GM23338 (cell line): ENCODE results near the gene FAM13A. TPM values are rescaled to one million over a fixed set of nuclear protein-coding genes. Genes with fewer than 3 reads are reported as not detected.

Experiments
- ATAC-seq: fragments of 200-7000 bp; cut with Tn5 transposase; 3 replicates; pipeline ENCODE4 v1.9.1; 2020
- DNase-seq: peaks from one replicate; pipeline ENCODE4 v3.0.0-alpha.2; 2015; ENCODE audit warnings: low spot score
- H2AFZ ChIP-seq: fragments of 200-600 bp; sonication (generic); 2 replicates; pipeline ENCODE4 v1.8.0; 2016; ENCODE audit warnings: antibody characterized with exemption, mild to moderate bottlenecking, moderate library complexity
- H3F3A ChIP-seq: fragments of 200-600 bp; sonication (generic); replicated peaks from 2 replicates; pipeline ENCODE4 v1.8.0; 2017; ENCODE audit warnings: antibody characterized with exemption, mixed run types, low read depth
- H3K27ac ChIP-seq: fragments of 200-600 bp; sonication (generic); 2 replicates; pipeline ENCODE4 v1.6.1; 2016; ENCODE audit warnings: low read depth
- H3K27me3 ChIP-seq: fragments of 200-600 bp; sonication (generic); 2 replicates; pipeline ENCODE4 v1.8.0; 2016; ENCODE audit warnings: mild to moderate bottlenecking, mixed run types, moderate library complexity; ENCODE audit not compliant: insufficient read depth
- H3K36me3 ChIP-seq: fragments of 200-600 bp; sonication (generic); 2 replicates; pipeline ENCODE4 v1.8.0; 2016; ENCODE audit warnings: mild to moderate bottlenecking; ENCODE audit not compliant: insufficient read depth
- H3K4me1 ChIP-seq: fragments of 200-600 bp; sonication (generic); 2 replicates; pipeline ENCODE4 v1.8.0; 2016; ENCODE audit warnings: mild to moderate bottlenecking, moderate library complexity; ENCODE audit not compliant: insufficient read depth
- H3K4me2 ChIP-seq: fragments of 200-600 bp; sonication (generic); 2 replicates; pipeline ENCODE4 v1.7.1; 2017; ENCODE audit warnings: mixed run types
- H3K4me3 ChIP-seq: fragments of 200-600 bp; sonication (generic); 2 replicates; pipeline ENCODE4 v1.6.1; 2016; ENCODE audit warnings: mixed run types
- H3K79me2 ChIP-seq: fragments of 200-600 bp; sonication (generic); replicated peaks from 2 replicates; pipeline ENCODE4 v1.8.0; 2017; ENCODE audit warnings: mild to moderate bottlenecking; ENCODE audit not compliant: insufficient read depth
- H3K9me2 ChIP-seq: fragments of 200-600 bp; sonication (generic); 2 replicates; pipeline ENCODE4 v1.8.0; 2017; ENCODE audit not compliant: insufficient read depth
- H4K20me1 ChIP-seq: fragments of 200-600 bp; sonication (generic); replicated peaks from 2 replicates; pipeline ENCODE4 v1.8.0; 2017; ENCODE audit warnings: mild to moderate bottlenecking; ENCODE audit not compliant: insufficient read depth
- H3K27ac Mint-ChIP-seq: 2 replicates; pipeline ENCODE4 v1.8.0; 2020; ENCODE audit warnings: inconsistent platforms, mild to moderate bottlenecking, moderate library complexity, mixed read lengths
- H3K27me3 Mint-ChIP-seq: 3 replicates; pipeline ENCODE4 v1.8.0; 2022; ENCODE audit warnings: low read depth, mild to moderate bottlenecking, moderate library complexity, mixed read lengths, inconsistent platforms; ENCODE audit not compliant: insufficient read depth, poor library complexity
- H3K36me3 Mint-ChIP-seq: 3 replicates; pipeline ENCODE4 v1.8.0; 2021; ENCODE audit warnings: low read depth, mild to moderate bottlenecking, inconsistent platforms, moderate library complexity, mixed read lengths
- H3K4me1 Mint-ChIP-seq: 3 replicates; pipeline ENCODE4 v1.8.0; 2020; ENCODE audit warnings: mild to moderate bottlenecking, inconsistent platforms, mixed read lengths
- H3K4me3 Mint-ChIP-seq: 3 replicates; pipeline ENCODE4 v1.8.0; 2021; ENCODE audit warnings: moderate library complexity, mild to moderate bottlenecking, inconsistent platforms, mixed read lengths
- H3K9me3 Mint-ChIP-seq: 3 replicates; pipeline ENCODE4 v1.8.0; 2020; ENCODE audit warnings: moderate library complexity, mild to moderate bottlenecking, inconsistent platforms, mixed read lengths
- CREB1 ChIP-seq: fragments of 250-450 bp; sonication (Bioruptor Pico); IDR thresholded peaks from 2 replicates; pipeline ENCODE4 v1.5.0; 2020; ENCODE audit warnings: low read depth, mild to moderate bottlenecking, moderate library complexity
- ETS1 ChIP-seq: IDR thresholded peaks from 2 replicates; pipeline ENCODE4 v1.6.1; 2016; ENCODE audit warnings: antibody characterized with exemption
- EZH2 ChIP-seq: fragments of 200-600 bp; sonication (generic); IDR thresholded peaks from one replicate; pipeline ENCODE4 v1.8.0; 2017; ENCODE audit warnings: antibody characterized with exemption, mild to moderate bottlenecking, low read depth; ENCODE audit not compliant: unreplicated experiment
- STAT1 ChIP-seq: IDR thresholded peaks from one replicate; pipeline ENCODE4 v1.6.1; 2016; ENCODE audit warnings: antibody characterized with exemption; ENCODE audit not compliant: unreplicated experiment
- ZNF114 ChIP-seq: fragments of 250-450 bp; sonication (Bioruptor Pico); IDR thresholded peaks from 2 replicates; pipeline ENCODE4 v1.5.0; 2020; ENCODE audit warnings: mild to moderate bottlenecking, moderate library complexity
- ZNF331 ChIP-seq: fragments of 250-450 bp; sonication (Bioruptor Pico); IDR thresholded peaks from 2 replicates; pipeline ENCODE4 v1.5.0; 2020; ENCODE audit warnings: low read depth, mild to moderate bottlenecking, moderate library complexity
- ZNF462 ChIP-seq: fragments of 250-450 bp; sonication (Bioruptor Pico); IDR thresholded peaks from 2 replicates; pipeline ENCODE4 v1.5.0; 2020; ENCODE audit warnings: mild to moderate bottlenecking, moderate library complexity
- polyA plus RNA-seq: library from polyadenylated mRNA; unstranded; fragments of >200 nt; fragmentation: Nextera tagmentation; extraction: Ambion mirVana; gene quantifications from 2 replicates; pipeline ENCODE4 v1.2.1, GENCODE V29; 2016
- total RNA-seq: library from RNA; depleted of rRNA; stranded (reverse); fragments of >200 nt; shearing (Covaris generic); gene quantifications from 2 replicates; pipeline ENCODE4 v1.2.3, GENCODE V29; 2014

FAM13A gene
- total and polyA plus RNA-seq, 2 experiments from 2014 or later: 13.9 to 28.4 TPM

- no peaks in the 10 kb centered on the region for H3K27me3 ChIP-seq
- peaks cover 7% of the 10 kb centered on the region for H3K4me1 Mint-ChIP-seq
- no peak overlapping the region for H3K27ac Mint-ChIP-seq
- no peaks in the 10 kb centered on the region for H3F3A ChIP-seq
- H3K4me1 ChIP-seq: no peaks in the 10 kb centered on the region
- H3K36me3 Mint-ChIP-seq: peaks cover 3% of the 10 kb centered on the region; the same call in 1 of the 3 replicates
- no peaks in the 10 kb centered on the region for H3K79me2 ChIP-seq
- no peak overlapping the region for H3K4me2 ChIP-seq
- no peak overlapping the region for H3K4me3 Mint-ChIP-seq
- H3K9me2 ChIP-seq: peaks cover 3% of the 10 kb centered on the region; the same call in 1 of the 2 replicates
- H2AFZ ChIP-seq: no peak overlapping the region
- DNase-seq: no peak
- no peaks in the 10 kb centered on the region for H4K20me1 ChIP-seq
- no peak overlapping the region for H3K27ac ChIP-seq
- no peaks in the 10 kb centered on the region for H3K27me3 Mint-ChIP-seq
- H3K36me3 ChIP-seq: no peaks in the 10 kb centered on the region
- TF ChIP-seq EZH2 (no peak), CREB1 (no peak), STAT1 (no peak)
- no peak for ATAC-seq
- H3K9me3 Mint-ChIP-seq: no peaks in the 10 kb centered on the region; the same call in 2 of the 3 replicates
- no peak overlapping the region for H3K4me3 ChIP-seq
Observed at GRCh38 chr4:88933414-88934160, 123.4 kb downstream of the FAM13A start.

- no peak overlapping the region for H2AFZ ChIP-seq
- peaks cover 3% of the 10 kb centered on the region; the same call in 1 of the 2 replicates for H3K9me2 ChIP-seq
- H3K4me3 Mint-ChIP-seq: no peak overlapping the region
- no peaks in the 10 kb centered on the region for H3K79me2 ChIP-seq
- DNase-seq (no peak), ATAC-seq (no peak)
- H3K27me3 ChIP-seq: no peaks in the 10 kb centered on the region
- H3K4me1 ChIP-seq: no peaks in the 10 kb centered on the region
- no peaks in the 10 kb centered on the region; the same call in 2 of the 3 replicates for H3K4me1 Mint-ChIP-seq
- no peaks in the 10 kb centered on the region for H3K27me3 Mint-ChIP-seq
- no peak overlapping the region for H3K4me2 ChIP-seq
- peaks cover 5% of the 10 kb centered on the region; the same call in 2 of the 3 replicates for H3K9me3 Mint-ChIP-seq
- H3K4me3 ChIP-seq: no peak overlapping the region
- H3K36me3 ChIP-seq: no peaks in the 10 kb centered on the region
- H3K27ac Mint-ChIP-seq: no peak overlapping the region
- no peak overlapping the region for H3K27ac ChIP-seq
- no peak for TF ChIP-seq ZNF331 (CRISPR knock-in tag)
- no peak for TF ChIP-seq ZNF114
- no peak for TF ChIP-seq ETS1
- no peak for TF ChIP-seq ZNF462
- TF ChIP-seq STAT1: no peak
- TF ChIP-seq CREB1: no peak
- H3K36me3 Mint-ChIP-seq: peaks cover 9% of the 10 kb centered on the region
- no peaks in the 10 kb centered on the region; the same call in 1 of the 2 replicates for H4K20me1 ChIP-seq
- no peaks in the 10 kb centered on the region for H3F3A ChIP-seq
Observed at GRCh38 chr4:88928852-88929251, 128.1 kb downstream of the FAM13A start.
